GM12865 (cell line): Measurements from ENCODE around the gene RIT1.
A peak's percentile ranks its signal among the peaks of the same experiment; 100 is the strongest.

Source experiments
- DNase-seq: peaks from one replicate; pipeline ENCODE4 v3.0.0; 2010; ENCODE audit warnings: low read depth
- H3K4me3 ChIP-seq: 2 replicates; pipeline ENCODE4 v1.5.1; 2011; ENCODE audit warnings: mild to moderate bottlenecking, low read depth, low read length, control low read depth
- TF ChIP-seq, protein P1 (sequence below): IDR thresholded peaks from 2 replicates; pipeline ENCODE4 v1.5.1; 2011; ENCODE audit warnings: low read length, control low read depth, low read depth, inconsistent platforms; ENCODE audit not compliant: insufficient read depth; ENCODE audit errors: missing control alignments

RIT1 gene

DNA sequence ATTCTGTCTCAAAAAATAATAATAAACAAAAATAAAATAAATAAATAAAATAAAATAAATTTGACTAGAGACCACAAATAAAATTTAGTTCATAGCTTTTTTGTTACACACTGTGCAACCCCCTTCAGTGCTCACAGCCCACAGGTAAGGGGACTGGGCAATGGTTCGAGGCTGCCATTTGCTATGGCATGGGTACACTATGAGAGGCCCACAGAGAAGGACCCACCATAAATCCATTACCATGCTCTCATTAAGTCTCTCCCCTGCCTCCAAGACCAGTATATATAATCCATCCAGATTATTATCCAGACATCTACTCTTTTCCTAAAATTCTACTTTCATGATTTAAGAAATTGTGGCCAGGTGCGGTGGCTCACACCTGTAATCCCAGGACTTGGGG, 8.7 kb upstream of the RIT1 start:
- TF ChIP-seq, protein P1, sequence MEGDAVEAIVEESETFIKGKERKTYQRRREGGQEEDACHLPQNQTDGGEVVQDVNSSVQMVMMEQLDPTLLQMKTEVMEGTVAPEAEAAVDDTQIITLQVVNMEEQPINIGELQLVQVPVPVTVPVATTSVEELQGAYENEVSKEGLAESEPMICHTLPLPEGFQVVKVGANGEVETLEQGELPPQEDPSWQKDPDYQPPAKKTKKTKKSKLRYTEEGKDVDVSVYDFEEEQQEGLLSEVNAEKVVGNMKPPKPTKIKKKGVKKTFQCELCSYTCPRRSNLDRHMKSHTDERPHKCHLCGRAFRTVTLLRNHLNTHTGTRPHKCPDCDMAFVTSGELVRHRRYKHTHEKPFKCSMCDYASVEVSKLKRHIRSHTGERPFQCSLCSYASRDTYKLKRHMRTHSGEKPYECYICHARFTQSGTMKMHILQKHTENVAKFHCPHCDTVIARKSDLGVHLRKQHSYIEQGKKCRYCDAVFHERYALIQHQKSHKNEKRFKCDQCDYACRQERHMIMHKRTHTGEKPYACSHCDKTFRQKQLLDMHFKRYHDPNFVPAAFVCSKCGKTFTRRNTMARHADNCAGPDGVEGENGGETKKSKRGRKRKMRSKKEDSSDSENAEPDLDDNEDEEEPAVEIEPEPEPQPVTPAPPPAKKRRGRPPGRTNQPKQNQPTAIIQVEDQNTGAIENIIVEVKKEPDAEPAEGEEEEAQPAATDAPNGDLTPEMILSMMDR = no peak
- H3K4me3 ChIP-seq = no peak overlapping the region
- no peak for DNase-seq

DNA sequence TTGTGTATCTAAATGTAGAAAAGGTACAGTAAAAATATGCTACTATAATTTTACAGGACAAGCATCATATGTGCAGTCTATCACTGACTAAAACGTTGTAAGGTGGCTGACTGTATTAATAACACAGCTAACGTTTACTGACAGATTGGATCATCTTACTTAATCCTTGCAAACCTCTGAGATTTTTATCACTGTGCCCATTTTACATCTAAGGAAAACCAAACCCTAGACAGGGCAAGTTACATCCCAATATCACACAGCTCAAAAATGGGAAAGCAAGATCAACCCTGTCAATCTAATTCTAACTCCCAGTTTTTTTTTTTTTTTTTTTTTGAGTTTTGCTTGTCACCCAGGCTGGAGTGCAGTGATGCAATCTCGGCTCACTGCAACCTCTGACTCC, 7.5 kb upstream of the RIT1 start:
- TF ChIP-seq, protein P1 = no peak
- H3K4me3 ChIP-seq = no peak overlapping the region
- DNase-seq = no peak

DNA sequence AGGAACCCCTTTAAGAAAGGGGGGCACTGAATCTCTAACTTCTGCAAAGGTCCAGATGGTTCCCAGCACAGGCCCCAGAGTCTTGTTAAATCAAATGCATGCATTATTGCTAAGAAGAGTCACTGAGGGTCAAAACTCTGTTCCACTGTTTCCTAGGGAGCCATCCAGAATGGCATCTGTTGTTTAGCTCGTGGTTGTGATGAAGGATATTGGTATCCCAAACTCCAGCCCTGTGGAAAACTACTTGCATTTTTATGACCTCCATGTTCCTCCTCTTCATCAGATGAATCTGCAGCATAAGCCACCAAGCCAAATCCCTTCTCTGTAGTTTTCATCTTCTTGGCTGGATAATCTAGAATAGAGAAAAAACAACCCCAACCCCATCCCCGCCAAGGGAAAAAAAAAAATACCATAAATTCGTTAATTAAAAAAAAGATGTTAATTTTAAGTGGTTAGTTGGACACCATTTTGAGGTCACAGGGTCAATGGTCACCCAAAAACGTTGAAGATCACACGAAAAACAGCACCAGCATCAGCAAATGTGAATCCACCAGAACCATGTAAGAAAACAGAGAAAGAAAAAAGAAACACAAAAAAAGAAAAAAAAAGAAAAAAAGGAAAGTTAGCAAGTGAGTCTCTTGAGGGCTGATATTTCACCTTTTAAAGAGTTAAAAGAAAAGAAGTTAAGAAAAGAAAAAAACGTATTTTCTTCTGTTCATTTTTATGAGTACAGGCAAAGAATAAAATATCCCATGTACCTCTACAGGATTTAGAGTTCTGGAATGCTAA, 3.0 kb upstream of the RIT1 start:
- TF ChIP-seq, protein P1 = no peak
- no peak overlapping the region for H3K4me3 ChIP-seq
- DNase-seq = no peak

DNA sequence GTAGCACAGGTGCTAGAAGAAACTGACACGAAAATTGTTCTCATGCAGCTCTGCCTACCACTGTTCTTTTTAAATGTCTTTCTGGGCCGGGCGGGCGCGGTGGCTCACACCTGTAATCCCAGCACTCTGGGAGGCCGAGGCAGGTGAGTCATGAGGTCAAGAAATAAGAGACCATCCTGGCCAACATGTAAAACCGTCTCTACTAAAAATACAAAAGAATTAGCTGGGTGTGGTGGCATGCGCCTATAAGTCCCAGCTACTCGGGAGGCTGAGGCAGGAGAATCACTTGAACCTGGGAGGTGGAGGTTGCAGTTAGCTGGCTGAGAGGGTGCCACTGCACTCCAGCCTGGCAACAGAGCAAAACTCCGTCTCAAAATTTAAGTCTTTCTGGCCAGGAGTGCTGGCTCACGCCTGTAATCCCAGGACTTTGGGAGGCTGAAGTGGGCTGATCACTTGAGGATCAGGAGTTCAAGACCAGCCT, 947 bp upstream of the RIT1 start:
- no peak overlapping the region; the same call in 1 of the 2 replicates for H3K4me3 ChIP-seq
- TF ChIP-seq, protein P1 = no peak
- no peak for DNase-seq

DNA sequence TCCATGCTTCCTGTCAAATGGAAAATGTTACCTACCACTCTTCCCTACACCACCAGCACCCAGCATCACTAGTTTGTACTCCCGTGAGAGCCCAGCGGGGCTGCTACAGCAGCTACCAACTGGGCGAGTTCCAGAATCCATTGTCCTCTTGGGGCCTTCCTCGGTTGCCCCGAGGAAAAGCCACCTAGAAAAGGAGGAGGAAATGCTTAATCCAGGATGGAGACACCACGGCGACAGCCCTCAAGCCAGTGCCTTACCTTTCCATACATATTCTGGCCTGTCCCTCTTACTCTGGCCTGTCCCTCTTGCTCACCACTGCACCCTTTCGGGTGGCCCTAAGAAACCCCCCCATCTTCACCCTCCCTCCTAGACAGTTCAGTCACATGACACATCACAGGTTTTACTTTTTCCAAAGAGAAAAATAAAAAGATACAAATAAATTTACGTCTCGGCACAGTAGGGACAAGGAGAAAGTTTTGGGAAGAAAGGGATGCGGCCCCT, 478 bp downstream of the RIT1 start:
- peak; percentile 49 for DNase-seq
- TF ChIP-seq, protein P1 = no peak

DNA sequence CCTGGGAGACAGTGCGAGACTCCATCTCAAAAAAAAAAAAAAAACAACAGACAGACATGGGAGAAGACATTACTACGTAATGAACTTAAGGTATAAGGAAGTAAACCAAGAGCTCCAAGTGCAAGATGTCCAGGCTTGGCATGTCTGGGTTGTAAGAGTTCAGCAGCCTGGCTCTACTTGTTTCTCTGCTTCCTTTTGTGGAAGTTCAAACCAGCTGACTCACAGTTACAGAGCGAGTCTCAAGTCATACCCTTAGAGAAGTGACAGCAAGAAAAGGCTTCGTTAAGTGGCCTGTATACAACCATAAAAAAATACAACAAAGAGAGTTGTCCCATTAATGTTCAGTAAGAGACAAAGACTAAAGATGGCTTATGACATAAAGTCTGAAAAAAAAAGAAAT, 1.3 kb downstream of the RIT1 start:
- TF ChIP-seq, protein P1 = no peak
- peak overlapping the region; percentile 82; the same call in 1 of the 2 replicates for H3K4me3 ChIP-seq
- DNase-seq = no peak

More for the DNA sequence above, 478 bp downstream of the RIT1 start:
- H3K4me3 ChIP-seq = peak overlapping the region; percentile 82
